NCI-H345 treated with DMSO at 0.1 percent for 48 hours (cell line): ENCODE measurements around the gene GRAMD2B.
"Not testable (repeated sequence)": the region's sequence is repeated elsewhere in the genome, so short reads cannot be mapped to it uniquely, and the experiment has no call there.

ENCODE experiments used
- DNase-seq: peaks from one replicate; lab custom pipeline; 2025; ENCODE audit not compliant: unreplicated experiment; lab: John Stamatoyannopoulos, UW

GRAMD2B gene, protein sequence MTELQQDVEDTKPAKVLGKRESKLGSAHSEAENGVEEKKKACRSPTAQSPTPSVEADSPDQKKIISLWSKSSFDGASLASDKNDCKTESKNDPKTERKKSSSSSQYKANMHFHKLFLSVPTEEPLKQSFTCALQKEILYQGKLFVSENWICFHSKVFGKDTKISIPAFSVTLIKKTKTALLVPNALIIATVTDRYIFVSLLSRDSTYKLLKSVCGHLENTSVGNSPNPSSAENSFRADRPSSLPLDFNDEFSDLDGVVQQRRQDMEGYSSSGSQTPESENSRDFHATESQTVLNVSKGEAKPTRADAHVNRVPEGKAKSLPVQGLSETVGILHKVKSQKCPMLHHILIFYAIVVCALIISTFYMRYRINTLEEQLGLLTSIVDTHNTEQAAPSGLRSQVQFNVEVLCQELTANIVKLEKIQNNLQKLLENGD

DNA sequence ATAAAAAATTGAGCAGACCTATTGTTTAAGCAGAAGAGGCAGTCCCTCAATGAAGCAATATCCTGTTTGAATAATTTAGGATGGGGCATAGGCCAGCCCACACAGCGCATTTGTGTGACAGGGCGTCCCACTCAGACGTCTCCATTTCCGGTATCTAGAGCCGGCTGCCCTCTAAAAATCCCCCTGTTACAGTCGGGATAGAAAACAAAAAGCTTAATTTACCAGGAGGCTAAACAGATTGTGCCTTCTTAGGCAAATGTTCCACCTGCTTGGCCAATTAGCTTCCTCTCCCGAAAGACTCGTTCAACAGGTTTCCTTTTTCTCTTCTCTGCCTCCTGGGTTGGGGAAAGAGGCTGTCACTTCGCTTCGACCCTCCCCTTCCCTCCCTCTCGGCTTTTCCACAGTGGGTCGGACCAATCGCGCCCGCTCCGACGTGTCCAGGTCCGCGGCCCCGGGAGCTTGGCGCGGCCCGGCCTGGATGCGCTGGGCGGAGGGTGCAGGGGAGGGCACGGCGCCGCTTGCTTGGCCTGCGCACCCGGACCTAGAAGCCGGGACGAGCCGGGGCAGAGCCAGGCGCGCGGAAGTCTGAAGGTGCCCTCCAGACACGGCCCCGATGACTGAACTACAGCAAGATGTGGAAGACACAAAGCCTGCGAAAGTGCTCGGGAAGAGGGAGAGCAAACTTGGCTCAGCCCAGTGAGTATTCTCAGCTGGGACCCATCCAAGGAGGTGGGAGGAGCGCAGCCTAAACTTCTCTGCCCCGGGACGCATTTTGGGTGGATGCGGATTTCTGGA is at the start of gene GRAMD2B:
TSS of gene GRAMD2B (plus strand) at position 416 of the 795 bp plus-strand sequence. CDS start at position 614, 198 bp downstream.
- peak; percentile 32 for DNase-seq

GRCh38 chr5:126374109-126374416 is 49.1 kb upstream of the GRAMD2B start:
- no peak for DNase-seq

DNA sequence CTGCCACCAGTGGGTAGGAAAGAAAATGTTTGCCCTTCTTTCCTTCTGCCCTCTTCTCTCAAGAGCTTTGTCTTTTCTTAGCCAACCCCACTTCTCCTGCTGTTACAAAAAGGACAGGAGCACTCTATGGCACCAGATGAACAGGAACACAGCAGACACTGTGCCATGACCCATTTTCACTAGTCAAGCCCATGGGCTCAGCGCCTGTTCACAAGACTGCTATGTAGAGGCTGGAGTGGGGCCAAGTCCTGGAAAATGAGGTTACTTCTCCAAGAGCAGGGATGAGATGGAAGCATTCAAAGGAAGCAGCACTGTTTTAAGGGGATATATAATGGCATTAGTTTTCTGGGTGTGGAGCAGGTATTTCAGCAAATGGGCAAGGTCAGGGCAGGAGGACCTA is 46.8 kb upstream of the GRAMD2B start:
- no peak for DNase-seq

DNA sequence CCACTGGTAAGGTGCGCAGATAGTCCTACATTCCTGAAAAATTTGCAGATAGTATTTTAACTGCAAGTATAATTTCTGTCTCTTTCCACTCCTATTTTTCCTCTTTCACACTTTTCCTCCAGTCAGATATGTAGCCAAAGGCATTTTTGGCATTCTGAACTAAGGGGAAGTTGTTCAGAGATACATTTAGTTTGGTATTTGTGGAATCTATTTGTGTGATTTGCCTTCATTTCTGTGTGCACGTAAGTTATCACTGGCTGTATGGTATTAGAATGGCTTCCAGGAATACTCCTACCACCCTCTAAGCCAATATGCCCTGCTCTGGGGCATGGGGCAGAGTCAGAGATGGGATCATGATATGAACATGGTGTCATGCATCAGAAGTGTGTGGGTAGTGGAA is 45.8 kb upstream of the GRAMD2B start:
- no peak for DNase-seq

- not testable (repeated sequence) for DNase-seq
Measured at GRCh38 chr5:126380316-126380715, 42.9 kb upstream of the GRAMD2B start.

DNA sequence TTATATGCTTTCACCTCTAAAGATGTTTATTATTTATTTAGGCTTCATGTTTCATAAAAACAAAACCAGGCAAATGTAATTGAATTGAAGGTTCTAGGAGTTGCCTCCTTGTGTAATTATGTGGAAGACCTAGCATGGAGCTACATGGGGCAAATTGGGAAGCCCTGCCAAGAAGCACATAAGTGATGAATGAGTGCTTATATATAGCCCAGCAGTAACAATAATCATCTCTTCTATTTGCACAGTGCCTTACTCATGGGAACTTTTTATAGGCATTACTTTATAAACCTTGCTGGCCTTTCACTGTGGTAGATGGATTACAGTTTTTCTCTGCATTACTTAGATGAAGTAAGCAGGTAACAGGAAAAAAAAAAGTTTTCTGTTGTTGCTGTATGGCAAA is 40.0 kb upstream of the GRAMD2B start:
- no peak for DNase-seq

GRCh38 chr5:126383776-126384175 is 39.4 kb upstream of the GRAMD2B start:
- no peak for DNase-seq

GRCh38 chr5:126384985-126385384 is 38.2 kb upstream of the GRAMD2B start:
- DNase-seq: no peak

- no peak for DNase-seq
Measured at GRCh38 chr5:126385524-126386502, 37.4 kb upstream of the GRAMD2B start.

DNA sequence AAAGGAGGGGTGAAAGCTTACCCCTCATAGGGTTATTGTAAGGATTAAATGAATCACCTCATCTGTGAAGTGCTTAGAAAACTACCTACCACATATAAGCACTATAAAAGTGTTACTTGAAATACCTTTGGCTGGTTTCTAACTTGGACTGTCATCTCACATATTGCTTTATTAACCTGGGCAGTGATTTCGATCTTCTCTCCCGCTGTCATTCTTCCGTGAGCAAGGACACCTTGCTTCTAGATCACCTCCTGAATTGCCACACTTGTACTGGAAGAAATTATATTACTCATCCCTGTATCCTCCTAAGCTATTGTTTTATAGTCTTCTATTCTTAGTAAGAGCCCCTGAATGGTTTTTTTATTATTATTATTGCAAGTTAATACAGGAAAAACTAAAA is 34.0 kb upstream of the GRAMD2B start:
- no peak for DNase-seq

DNA sequence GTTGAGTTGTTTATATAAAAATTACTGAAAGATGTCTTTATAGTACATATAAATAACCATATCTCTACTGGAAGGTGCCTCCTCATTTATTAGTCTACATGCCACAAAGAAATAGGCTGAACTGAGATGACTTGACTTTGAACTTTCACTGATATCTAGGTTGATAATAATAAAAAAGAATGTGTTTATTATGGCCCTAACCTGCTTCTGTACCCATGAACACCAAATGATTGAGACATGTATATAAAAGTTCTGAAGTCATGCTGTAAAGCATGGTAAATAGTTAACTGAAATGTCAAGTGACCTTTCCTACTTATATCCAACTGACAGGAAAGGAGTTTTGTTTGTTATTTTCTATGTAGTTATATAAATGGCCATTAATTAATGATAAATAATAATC is 33.2 kb upstream of the GRAMD2B start:
- DNase-seq: no peak

GRCh38 chr5:126391386-126391785 is 31.8 kb upstream of the GRAMD2B start:
- no peak for DNase-seq

DNA sequence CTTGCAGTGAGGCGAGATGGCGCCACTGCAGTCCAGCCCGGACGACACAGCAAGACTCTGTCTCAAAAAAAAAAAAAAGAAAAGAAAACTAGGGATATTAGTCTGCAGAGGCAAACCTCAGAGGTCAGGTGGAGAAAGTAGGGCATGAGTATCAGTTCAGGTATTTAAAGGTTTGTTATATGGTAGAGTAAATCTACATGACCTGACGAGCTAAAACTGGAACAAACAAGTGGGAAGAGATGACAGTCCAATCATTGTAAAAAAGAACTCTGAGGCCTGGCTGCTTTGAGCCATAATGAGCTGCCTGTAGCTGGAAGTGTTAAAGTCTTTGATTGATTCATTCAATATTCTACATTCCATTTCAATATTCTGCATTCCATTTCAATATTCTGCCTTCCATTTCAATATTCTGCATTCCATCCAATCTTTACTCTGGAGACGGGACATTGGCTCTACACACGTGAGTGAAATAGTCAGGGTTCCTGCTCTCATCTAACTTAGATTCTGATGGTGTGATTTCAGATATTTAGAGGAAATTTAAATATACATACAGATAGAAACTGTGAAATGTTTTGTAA is 28.9 kb upstream of the GRAMD2B start:
- DNase-seq: no peak

- no peak for DNase-seq
Measured at GRCh38 chr5:126395198-126395597, 28.0 kb upstream of the GRAMD2B start.

GRCh38 chr5:126395605-126396004 is 27.6 kb upstream of the GRAMD2B start:
- no peak for DNase-seq

DNA sequence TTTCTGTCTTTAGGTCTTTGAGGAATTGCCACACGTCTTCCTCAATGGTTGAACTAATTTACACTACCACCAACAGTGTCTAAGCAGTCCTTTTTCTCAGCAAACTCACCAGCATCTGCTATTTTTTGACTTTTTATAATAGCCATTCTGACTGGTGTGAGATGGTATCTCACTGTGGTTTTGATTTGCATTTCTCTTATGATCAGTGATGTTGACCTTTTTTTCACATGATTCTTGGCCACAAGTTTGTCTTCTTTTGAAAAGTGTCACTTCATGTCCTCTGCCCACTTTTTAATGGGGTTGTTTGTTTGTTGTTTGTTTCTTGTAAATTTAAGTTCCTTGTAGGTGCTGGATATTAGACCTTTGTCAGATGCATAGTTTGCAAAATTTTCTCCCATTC is 26.5 kb upstream of the GRAMD2B start:
- not testable (repeated sequence) for DNase-seq

- no peak for DNase-seq
Measured at GRCh38 chr5:126398791-126399190, 24.4 kb upstream of the GRAMD2B start.

- no peak for DNase-seq
Measured at GRCh38 chr5:126400621-126401251, 22.5 kb upstream of the GRAMD2B start.

GRCh38 chr5:126402621-126403555 is 20.3 kb upstream of the GRAMD2B start:
- no peak for DNase-seq
